HFF-Myc (cell line): ENCODE data around the gene SSR4.

Experiments
- DNase-seq: peaks from one replicate; pipeline ENCODE4 v3.0.0-alpha.2; 2011; ENCODE audit warnings: low read depth; ENCODE audit errors: extremely low read depth
- H3K4me3 ChIP-seq: replicated peaks from 2 replicates; pipeline ENCODE4 v1.5.1; 2011; ENCODE audit warnings: low read depth, mild to moderate bottlenecking, control low read depth, low read length
- TF ChIP-seq, protein P1 (sequence below): IDR thresholded peaks from 2 replicates; pipeline ENCODE4 v1.5.1; 2012; ENCODE audit warnings: mild to moderate bottlenecking, low read depth, low read length, control low read depth; ENCODE audit errors: missing control alignments

SSR4 gene

GRCh38 chrX:153794897-153795816 lies 689 bp downstream of the SSR4 start:
- peak overlapping the region; percentile 68 for H3K4me3 ChIP-seq
- TF ChIP-seq, protein P1, sequence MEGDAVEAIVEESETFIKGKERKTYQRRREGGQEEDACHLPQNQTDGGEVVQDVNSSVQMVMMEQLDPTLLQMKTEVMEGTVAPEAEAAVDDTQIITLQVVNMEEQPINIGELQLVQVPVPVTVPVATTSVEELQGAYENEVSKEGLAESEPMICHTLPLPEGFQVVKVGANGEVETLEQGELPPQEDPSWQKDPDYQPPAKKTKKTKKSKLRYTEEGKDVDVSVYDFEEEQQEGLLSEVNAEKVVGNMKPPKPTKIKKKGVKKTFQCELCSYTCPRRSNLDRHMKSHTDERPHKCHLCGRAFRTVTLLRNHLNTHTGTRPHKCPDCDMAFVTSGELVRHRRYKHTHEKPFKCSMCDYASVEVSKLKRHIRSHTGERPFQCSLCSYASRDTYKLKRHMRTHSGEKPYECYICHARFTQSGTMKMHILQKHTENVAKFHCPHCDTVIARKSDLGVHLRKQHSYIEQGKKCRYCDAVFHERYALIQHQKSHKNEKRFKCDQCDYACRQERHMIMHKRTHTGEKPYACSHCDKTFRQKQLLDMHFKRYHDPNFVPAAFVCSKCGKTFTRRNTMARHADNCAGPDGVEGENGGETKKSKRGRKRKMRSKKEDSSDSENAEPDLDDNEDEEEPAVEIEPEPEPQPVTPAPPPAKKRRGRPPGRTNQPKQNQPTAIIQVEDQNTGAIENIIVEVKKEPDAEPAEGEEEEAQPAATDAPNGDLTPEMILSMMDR, result no peak
- DNase-seq, result no peak

GRCh38 chrX:153797415-153798015 lies 3.0 kb downstream of the SSR4 start:
- H3K4me3 ChIP-seq, result no peak overlapping the region
- DNase-seq, result no peak
- TF ChIP-seq, protein P1, result no peak

DNA sequence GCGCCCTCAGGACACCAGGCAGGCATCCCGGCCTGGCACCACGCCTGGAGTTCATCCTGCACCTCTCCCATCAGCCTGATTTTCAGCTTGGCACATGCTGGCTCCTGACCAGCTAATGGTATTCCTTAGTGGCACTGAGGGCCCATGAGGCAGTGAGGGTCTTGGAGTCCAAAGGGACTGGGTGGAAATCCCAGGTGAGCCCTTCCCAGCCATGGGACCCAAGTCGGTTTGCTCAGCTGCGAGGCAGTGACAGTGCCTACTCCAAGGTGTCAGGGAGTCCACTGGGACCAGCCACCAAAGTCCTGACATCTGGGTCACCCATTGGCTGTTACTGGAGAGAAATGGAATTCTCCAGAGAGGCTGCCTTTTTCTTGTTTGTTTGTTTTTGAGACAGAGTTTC lies 4.9 kb downstream of the SSR4 start:
- no peak for DNase-seq
- TF ChIP-seq, protein P1, result no peak
- H3K4me3 ChIP-seq, result no peak overlapping the region

DNA sequence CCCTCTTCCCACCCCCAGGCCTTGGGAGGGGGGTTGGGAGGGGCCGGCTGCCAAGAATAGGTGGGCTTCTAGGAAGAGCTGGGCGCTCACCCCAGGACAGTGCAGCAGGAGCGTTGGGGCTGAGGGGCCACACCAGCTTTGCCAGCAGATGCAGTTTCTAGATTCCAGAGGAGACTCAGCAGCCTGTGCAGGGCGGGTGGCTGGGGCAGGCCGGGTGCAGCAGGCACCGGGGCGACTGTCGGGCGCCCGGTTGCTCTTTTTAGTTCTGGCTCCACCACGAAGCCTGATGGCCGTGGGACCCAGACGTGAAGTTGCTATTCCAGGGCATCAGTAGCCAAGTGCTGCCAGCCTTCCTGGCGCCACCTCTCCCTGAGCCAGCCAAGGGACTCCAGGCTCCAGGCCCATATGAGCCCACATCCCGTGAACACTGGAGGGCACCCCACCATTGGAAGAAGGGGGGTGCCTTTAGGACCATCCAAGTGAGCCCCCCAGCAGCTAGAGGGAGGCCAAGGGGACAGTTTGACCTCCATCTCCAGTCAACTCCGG lies 5.8 kb downstream of the SSR4 start:
- no peak for DNase-seq
- TF ChIP-seq, protein P1, result no peak
- no peak overlapping the region for H3K4me3 ChIP-seq

GRCh38 chrX:153800746-153801145 lies 6.3 kb downstream of the SSR4 start:
- no peak overlapping the region for H3K4me3 ChIP-seq
- TF ChIP-seq, protein P1, result no peak
- no peak for DNase-seq

GRCh38 chrX:153801669-153802068 lies 7.2 kb downstream of the SSR4 start:
- DNase-seq, result no peak
- H3K4me3 ChIP-seq, result no peak overlapping the region
- TF ChIP-seq, protein P1, result no peak
